GM21529 (cell line): ENCODE results near the gene SMIM41.
"Not testable (repeated sequence)": the region's sequence is repeated elsewhere in the genome, so short reads cannot be mapped to it uniquely, and the experiment has no call there.

Source experiments
- ATAC-seq: cut with Tn5 transposase; IDR thresholded peaks from one replicate; pipeline ENCODE4 v1.9.1; 2021; ENCODE audit not compliant: unreplicated experiment

The SMIM41 gene

DNA sequence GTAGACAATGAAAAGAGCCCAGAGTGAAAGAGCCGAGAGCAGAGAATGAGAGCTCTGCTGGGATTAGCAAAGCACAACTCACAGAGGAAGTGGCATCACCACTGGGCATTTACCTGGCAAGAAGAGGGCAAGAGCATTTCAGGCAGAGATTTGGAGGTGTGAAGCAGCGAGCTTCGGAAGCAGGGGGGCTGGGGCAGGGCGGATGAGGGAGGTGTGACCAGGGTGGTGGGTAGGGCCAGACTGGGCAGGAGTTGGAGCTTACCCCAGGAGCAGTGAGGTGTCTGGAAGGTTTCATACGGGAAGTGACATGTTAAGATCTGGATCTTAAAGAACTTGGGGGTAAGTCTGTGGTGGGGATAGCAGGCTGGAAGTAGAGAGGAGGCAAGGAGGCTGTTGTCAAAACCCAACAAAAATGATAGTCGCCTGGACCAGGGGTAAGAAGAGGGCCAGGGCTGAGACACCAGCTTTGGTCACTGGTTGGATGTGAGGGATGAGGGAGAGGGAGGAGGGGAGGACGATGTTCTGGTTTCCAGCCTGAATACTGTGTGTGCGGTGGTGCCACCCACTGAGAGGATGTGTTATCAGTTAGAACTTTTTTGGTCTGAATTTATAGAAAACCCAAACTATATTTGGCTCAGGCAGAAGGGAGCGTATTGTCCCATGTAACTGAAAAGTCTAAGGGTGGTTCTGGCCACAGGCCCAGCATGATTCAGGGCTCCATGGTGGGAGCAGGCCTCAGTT, 5.2 kb downstream of the SMIM41 start:
- no peak for ATAC-seq

- no peak for ATAC-seq
These were observed 6.2 kb downstream of the SMIM41 start for GRCh38 chr12:52085682-52086180.

- ATAC-seq, result no peak
These were observed 6.9 kb downstream of the SMIM41 start for GRCh38 chr12:52086366-52086765.

DNA sequence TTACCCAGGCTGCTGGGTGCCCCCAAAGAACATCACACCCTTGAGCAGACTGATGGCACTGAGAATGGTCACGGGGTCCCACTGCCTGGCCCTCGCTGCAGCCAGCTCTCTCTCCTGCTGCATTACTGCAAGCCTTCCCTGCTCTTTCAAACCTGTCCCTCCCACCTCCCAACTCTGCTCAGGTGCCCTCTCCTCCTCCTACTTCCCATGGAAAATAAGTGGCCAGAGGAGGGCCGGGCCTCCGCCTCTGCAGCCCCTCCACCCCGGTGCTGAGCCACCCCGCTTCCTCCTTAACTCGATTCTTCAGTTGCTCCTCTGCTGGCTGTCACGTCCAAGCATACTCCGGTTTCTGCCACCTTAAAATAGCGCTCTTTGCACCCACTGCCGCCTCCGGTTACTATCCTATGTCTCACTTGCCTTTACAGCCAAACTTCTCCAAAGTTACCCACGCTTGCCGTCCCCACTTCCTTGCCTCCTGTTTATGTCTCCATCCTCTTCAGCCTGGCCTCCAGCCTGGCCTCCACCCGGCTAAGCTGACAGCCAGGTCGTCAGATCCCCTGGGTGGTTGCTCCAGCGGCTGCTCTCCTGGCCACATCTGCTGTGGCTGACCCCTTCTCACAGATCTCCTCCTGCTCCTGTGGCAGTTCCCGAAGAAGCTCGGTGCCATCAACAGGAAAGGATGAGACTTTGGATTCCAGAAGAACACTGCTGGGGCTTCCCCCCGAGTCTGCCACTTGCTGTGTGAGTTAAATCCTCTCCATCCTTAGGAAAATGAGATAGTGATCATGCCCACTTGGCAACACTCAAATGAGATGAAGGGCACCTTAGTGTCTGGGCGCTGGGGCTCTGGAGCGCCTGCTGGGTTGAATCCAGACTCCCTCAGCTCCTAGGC, 7.7 kb downstream of the SMIM41 start:
- no peak for ATAC-seq

DNA sequence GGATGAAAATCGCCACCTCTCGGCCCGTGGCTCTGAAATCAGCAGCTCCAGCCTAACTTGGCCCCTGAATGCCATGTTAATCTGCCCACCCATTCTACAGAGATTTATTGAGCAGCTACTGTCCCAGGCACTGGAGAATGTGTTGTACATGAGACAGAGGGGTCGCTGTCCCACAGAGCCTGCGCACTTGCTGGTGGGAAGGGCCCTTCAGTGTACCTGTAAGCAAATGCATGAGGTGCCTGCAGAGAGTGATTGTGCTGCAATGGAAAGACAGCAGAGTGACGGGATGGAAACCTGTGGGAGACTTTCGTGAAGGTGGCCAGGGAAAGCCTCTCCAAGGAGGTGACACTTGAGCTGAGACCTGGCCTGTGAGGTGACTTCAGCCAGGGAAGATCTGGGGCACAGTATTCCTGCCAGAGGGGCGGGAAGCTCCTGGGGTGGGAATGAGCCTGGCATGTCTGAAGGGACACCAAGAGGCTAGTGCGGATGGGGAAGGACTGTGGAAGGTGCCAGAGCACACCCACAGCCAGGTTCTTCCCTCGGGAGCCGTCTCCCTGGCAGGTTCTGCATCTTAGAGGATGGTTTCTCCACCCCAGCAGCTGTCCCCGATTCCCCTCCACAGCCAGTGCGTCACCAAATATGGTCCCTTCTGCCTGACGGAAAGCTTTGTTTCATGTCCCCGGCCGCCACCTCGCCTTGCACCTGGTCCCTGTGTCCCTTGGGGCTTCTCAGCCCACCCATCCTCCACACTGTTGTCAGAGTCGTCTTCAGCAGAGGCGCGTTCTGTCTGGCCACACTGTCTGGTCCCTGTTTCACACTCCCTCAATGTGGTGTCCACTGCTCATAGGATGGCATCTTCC, 8.7 kb downstream of the SMIM41 start:
- peak; percentile 89 for ATAC-seq

DNA sequence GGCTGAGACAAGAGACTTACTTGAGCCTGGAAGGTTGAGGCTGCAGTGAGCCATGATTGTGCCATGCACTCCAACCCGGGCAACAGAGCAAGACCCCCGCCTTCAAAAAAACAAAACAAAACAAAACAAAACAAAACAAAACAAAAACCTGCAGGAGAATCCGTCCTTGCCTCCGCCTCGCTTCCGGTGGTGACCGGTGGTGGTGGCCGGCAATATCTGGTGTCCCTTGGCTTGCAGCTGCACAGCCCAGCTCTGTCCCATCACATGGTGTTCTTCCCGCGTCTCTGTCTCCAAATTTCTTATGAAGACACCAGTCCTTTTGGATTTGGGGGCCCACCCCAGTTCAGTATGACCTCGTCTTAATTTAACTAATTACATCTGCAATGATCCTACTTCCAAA, 10.0 kb downstream of the SMIM41 start:
- no peak for ATAC-seq

- ATAC-seq, result no peak
These were observed 10.8 kb downstream of the SMIM41 start for GRCh38 chr12:52090291-52090690.

DNA sequence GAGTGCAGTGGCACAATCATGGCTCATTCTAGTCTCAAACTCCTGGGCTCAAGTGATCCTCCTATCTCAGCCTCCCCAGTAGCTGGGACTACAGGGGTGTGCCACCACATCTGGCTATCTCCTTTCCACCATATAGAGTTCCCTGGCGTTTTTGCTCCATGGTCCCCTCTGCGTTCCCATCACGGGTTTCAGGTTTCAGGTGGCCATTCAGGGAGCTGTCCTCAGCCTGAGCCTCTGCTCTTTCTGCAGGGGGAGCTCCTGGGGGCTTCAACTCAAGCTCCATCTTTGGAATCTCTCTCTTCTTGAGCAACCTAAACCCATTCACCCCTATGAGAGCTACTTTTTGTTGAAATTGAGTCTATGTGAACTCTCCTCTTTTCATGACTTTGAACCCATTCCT, 11.6 kb downstream of the SMIM41 start:
- ATAC-seq, result no peak

- no peak for ATAC-seq
These were observed 12.4 kb downstream of the SMIM41 start for GRCh38 chr12:52091869-52092268.

GRCh38 chr12:52093346-52093745, 13.8 kb downstream of the SMIM41 start:
- no peak for ATAC-seq

DNA sequence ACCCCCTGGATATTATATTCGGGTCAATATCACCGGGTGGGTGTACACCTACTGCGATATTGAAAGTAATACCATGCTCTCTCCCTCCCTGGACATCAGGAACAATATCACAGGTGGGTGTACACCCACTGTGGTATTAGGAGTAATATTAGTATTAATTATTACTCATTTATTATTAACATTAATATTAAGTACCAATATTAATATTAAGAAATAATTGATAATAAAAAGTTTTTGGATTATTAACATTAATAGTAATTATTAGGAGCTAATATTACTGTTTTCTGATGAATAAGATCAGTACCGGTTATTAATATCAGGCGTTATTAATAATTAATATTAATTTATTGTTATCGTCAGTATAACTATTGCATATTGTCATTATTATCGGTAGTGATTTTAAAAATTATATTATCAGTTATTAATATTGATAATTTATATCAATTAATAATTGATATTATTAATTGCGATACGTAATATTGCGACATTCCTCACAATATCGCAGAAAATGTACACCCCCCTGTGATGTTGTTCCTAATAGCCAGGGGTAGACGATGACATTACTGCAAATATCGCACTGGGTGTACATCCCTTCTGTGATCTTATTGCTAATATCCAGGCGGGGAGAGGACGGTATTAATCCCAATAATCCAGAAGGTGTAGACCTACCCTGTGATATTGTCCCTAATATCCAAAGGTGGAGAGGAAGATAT, 17.0 kb downstream of the SMIM41 start:
- no peak for ATAC-seq

DNA sequence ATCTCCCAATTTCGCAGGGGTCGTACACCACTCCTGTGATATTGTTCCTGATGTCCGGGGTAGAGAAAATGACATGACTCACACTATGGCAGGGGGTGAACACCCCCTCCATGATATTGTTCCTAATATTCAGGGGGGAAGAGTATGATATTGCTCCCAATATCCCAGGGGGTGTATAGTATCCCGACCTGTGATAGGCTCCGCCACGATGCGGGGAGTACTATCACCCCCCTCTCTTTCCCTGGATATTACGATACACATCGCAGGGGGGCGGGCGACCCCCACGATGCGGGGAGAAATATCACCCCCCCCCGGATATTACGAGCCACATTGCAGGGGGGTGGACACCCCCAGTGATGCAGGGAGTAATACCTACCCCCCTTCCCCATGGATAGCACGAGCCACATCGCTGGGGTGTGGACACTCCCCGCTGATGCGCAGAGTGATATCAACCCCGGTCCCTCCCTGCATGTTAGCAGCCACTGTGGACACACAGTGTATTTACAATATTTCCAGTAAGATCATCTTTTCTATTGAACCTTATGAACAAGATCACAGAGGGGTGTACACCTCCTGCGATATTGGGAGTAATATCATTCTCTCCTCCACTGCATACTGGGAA, 17.7 kb downstream of the SMIM41 start:
- ATAC-seq, result no peak

- ATAC-seq, result not testable (repeated sequence)
These were observed 25.1 kb downstream of the SMIM41 start for GRCh38 chr12:52104431-52105089.

DNA sequence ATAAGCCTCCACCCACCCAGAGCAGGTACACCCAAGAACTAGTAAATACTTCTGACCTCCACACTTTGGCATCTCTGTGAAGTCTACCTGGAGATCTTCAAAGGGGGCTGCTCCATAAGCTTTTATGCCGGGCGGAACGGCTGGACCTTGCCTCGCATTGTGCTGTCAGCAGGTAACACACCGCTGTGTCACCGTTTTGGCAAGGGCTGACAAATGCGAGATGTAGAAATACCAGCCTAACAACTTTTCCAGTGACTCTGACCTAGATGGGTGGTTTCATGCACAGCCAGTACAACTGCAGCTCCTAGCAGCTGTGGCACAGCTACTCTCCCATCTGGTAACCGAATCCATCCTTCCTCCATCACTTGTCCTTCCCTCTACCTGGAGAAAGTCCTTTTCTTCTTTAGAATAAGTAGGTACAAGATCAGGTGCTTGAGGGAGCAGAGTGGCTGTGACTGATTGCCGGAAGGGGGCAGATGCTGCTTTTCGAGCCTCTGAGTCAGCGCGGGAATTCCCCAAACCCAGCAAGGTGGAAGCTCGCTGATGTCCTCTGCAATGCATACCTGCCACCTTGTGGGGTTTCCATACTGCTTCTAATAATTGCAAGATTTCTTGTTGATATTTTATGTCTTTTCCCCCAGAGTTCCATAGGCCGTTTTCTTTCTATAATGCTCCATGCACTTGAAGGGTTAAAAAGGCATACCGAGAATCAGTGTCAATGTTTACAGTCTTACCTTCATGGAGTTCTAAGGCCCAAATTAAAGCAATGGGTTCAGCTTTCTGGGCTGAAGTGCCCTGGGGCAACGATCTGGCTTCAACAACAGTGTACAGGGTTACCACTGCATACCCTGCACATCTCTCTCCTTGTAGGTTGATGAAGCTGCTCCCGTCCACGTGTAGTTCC, 37.0 kb downstream of the SMIM41 start:
- not testable (repeated sequence) for ATAC-seq

GRCh38 chr12:52117806-52118475, 38.4 kb downstream of the SMIM41 start:
- peak; percentile 32 for ATAC-seq

DNA sequence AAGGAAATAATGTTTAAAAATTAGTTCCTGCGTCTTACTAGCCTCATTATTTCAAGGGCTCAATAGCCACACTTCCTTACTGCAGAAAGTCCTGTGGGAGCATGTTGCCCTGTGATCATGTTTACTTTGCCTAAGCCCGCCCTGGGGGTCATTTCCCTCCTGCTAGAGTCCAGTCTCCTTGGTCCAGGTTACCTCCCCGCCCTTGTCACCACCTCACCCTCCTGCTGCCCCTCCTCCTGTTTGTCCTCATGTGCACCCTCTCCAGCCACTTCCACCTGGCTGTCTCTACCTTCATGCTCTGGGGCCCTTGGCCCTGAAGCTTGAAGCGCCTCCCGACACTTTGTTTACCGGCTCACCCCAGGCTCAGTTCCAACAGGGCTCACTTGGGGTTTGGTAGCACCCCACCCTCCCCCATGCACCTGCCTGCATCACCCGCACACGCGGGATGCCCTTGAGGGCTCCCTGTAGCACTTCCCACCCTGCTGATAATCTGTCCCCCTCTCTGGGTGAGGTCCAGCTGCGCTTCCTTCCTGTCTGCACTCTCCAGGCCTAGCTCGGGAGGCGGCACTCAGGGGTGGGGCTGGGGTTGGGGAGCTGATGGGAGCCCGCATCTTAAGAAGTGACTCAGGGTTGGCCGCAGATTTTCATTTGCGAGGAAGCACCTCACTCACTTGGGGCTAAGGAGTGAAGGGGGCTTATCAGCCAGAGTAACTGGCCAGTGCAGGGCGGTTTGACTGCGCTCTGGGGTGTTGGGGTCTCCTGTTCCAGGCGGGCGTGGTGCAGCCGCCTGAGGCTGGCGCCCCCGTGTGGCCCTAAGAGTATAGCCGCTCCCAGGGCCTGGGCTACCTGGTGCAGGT, 40.1 kb downstream of the SMIM41 start:
- ATAC-seq, result no peak
